AG04449 (cell line): ENCODE results near the gene MPHOSPH10.
A peak's percentile ranks its signal among the peaks of the same experiment; 100 is the strongest.
"Not testable (repeated sequence)": the region's sequence is repeated elsewhere in the genome, so short reads cannot be mapped to it uniquely, and the experiment has no call there.

Source experiments
- CTCF ChIA-PET: fragments of 350-600 bp; formaldehyde crosslinking; extraction: SDS; loops from one replicate; lab custom pipeline; 2021; ENCODE audit warnings: antibody characterized with exemption; lab: Yijun Ruan, JAX
- POLR2A ChIA-PET: fragments of 400-600, 350-600 bp; formaldehyde crosslinking; extraction: SDS; loops from one replicate; lab custom pipeline; 2020; ENCODE audit warnings: antibody characterized with exemption, inconsistent platforms; lab: Yijun Ruan, JAX
- DNase-seq: peaks from one replicate; pipeline ENCODE4 v3.0.0-alpha.2; 2010; ENCODE audit warnings: low read depth, low spot score
- H3K4me3 ChIP-seq: 2 replicates; pipeline ENCODE4 v1.5.1; 2011; ENCODE audit warnings: low read depth, mild to moderate bottlenecking, control low read depth, low read length
- TF ChIP-seq, protein P1 (sequence below): IDR thresholded peaks from one replicate; pipeline ENCODE4 v1.5.1; 2011; ENCODE audit warnings: mild to moderate bottlenecking, moderate library complexity, low read length, control low read depth, inconsistent platforms; ENCODE audit not compliant: insufficient read depth; ENCODE audit errors: missing control alignments

MPHOSPH10 gene

DNA sequence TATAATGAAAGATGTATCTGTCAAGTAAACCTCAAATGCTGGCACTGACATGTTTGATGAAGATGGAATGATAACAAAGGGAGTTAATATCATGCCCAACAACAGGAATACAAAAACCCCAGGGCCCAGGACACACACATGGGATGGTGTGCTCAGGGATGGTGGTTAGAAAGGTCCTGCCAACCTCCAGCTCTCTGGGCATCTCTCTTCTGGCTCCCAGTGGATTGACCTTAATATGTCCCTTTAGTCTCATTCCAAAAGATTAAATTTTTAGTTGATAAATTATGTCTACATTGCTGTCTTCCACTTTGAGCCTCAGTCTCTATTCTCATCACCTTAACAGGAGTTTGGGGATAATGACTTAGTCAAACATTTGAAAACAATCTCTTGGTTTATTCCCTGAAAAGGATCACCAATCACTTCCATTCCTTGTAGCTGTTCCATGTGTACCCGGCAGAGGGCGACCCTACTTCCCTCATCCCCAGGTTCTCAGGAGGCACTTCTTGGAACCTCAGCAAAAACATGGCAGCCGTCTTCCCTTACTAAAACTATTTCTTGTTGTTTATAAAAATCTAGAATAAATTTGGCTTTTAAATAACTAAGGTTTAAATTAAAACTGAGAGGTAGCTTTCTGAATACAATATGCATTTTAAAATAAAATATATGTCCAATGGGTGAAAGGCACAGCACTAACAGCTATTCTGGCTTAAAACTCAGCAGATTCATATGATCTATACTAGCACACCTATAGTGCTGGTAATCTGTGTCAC lies 30.1 kb upstream of the MPHOSPH10 start:
- no peak for DNase-seq
- TF ChIP-seq, protein P1, sequence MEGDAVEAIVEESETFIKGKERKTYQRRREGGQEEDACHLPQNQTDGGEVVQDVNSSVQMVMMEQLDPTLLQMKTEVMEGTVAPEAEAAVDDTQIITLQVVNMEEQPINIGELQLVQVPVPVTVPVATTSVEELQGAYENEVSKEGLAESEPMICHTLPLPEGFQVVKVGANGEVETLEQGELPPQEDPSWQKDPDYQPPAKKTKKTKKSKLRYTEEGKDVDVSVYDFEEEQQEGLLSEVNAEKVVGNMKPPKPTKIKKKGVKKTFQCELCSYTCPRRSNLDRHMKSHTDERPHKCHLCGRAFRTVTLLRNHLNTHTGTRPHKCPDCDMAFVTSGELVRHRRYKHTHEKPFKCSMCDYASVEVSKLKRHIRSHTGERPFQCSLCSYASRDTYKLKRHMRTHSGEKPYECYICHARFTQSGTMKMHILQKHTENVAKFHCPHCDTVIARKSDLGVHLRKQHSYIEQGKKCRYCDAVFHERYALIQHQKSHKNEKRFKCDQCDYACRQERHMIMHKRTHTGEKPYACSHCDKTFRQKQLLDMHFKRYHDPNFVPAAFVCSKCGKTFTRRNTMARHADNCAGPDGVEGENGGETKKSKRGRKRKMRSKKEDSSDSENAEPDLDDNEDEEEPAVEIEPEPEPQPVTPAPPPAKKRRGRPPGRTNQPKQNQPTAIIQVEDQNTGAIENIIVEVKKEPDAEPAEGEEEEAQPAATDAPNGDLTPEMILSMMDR = peak; percentile 77
- ChIA-PET CTCF (interaction anchor here (0.7 to 4.7 kb wide), 29 partner anchors 9 to 1374 kb away, joined by 3 to 48 read pairs (median 6); partner anchors contain the start of genes MCEE and NAGK), POLR2A (interaction anchor here (0.9 to 2.0 kb wide), 2 partner anchors 29 to 32 kb away, joined by 3 to 8 read pairs; partner anchors contain the start of genes MCEE and NAGK)
- H3K4me3 ChIP-seq = no peak overlapping the region

DNA sequence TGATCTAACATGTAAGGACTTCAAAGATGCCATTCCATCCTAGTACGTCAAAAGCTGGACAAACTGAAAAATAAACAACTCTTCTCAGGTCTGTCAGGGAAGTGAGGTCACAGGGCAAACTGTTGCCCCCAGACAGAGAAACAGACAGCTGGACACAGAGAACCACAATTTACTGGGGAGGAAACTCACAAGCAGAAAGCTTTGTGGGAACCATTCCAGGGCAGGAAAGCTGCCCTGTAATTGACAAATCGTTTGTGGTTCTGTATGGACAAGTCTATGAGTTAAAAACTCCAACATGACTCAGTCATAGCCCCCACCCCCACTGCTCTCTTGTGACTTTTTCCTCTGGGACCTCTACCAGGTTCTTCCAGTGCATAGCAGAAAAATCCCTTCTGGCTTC lies 28.8 kb upstream of the MPHOSPH10 start:
- ChIA-PET CTCF (interaction anchor here (0.6 to 4.7 kb wide), 14 partner anchors 9 to 409 kb away, joined by 3 to 48 read pairs (median 12); partner anchors contain the start of genes MCEE and NAGK), POLR2A (interaction anchor here (2.0 kb wide), 1 partner anchor 33 kb away, joined by 8 read pairs; the partner anchor contains the start of gene NAGK)
- DNase-seq = peak; percentile 61
- TF ChIP-seq, protein P1 = no peak
- no peak overlapping the region for H3K4me3 ChIP-seq

DNA sequence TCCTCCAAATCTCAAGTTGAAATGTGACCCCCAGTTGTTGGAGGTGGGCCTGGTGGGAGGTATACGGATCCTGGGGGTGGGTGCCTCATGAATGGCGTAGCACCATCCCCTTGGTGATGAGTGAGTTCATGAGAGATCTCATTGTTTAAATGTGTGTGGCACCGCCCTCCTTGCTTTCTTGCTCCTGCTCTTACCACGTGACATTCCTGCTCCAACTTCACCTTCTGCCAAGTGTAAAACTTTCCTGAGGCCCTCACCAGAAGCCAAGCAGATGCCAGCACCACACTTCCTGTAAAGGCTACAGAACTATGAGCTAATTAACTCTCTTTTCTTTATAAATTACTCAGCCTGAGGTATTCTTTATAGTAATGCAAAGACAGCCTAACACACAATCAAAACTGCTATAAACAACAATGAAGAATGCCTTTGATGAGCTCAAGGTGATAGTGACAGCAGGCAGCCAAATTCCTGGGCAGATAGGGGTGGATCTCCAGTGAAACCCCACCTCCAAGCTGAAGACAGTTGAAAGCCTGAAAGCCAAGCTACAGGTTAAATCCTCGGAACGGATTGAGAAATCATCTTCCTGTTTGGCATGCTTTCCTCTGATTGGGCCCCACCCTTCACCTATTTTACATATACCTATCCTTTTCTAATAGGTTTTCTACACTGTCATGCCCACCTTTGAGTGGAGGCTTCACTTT lies 27.3 kb upstream of the MPHOSPH10 start:
- POLR2A ChIA-PET = no interaction called here
- H3K4me3 ChIP-seq = no peak overlapping the region
- DNase-seq = no peak
- TF ChIP-seq, protein P1 = no peak
- CTCF ChIA-PET = interaction anchor here (0.9 to 4.4 kb wide), 6 partner anchors 7 to 88 kb away, joined by 3 to 32 read pairs (median 4); no protein-coding TSS in a partner anchor

DNA sequence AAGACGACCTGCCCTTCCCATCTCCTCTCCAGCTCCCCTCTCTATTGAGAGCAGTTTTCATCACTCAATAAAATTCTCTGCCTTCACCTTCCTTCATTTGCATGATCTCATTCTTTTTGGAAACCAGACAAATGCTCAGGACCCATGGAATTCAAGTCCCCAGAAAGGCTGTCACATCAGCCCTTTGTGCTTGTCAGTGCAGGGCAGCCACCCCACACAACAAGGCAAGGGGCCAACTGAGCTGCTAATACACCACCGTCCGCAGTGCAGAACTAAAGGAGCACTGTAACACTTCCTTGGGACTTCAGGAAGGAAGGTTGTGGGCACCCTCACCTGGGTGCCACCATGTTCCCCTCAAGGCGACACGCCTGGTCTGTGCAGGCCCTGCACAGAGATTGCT lies 26.6 kb upstream of the MPHOSPH10 start:
- no peak overlapping the region for H3K4me3 ChIP-seq
- no peak for DNase-seq
- POLR2A ChIA-PET = no interaction called here
- TF ChIP-seq, protein P1 = no peak
- CTCF ChIA-PET = interaction anchor here (1.1 to 4.4 kb wide), 4 partner anchors 11 to 88 kb away, joined by 3 to 30 read pairs (median 4); no protein-coding TSS in a partner anchor

DNA sequence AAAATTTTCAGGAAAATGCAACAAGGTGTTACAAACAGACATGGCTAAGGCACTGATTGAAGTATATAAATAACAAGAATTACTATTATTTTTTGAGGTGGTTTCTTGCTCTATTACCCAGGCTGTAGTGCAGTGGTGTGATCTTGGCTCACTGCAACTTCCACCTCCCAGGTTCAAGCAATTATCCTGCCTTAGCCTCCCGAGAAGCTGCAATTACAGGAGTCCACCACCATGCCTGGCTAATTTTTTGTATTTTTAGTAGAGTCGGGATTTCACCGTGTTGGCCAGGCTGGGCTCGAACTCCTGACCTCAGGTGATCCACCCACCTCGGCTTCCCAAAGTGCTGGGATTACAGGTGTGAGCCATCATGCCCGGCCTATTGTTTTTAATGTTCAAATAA lies 24.0 kb upstream of the MPHOSPH10 start:
- CTCF ChIA-PET = interaction anchor here (0.7 kb wide), 1 partner anchor 29 kb away, joined by 3 read pairs; no protein-coding TSS in a partner anchor
- H3K4me3 ChIP-seq, DNase-seq, POLR2A ChIA-PET: not testable (repeated sequence)

DNA sequence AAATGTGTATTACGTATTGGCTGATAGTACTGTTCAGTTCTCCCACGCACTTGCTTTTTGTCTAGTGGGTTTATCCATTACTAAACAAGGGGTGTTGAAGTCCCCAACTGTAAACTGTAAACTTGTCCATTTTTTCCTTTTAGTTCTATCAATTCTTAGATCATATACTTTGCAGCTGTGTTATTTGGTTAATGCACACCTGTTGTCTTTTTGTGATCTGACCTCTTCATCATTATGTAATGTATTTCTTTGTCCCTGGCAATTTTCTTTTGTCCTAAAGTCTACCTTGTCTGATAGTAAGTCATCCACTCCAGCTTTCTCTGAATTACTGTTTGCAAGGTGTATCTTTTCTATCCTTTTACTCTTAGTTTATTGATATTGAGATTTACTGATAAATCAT lies 22.3 kb upstream of the MPHOSPH10 start:
- no peak for DNase-seq
- ChIA-PET CTCF (no interaction called here), POLR2A (interaction anchor here (0.6 kb wide), 1 partner anchor 15 kb away, joined by 3 read pairs; no protein-coding TSS in a partner anchor)
- TF ChIP-seq, protein P1 = no peak
- no peak overlapping the region for H3K4me3 ChIP-seq
